ENCODE measurements around the gene DPT. TPM values are rescaled to one million over a fixed set of nuclear protein-coding genes. Genes with fewer than 3 reads are reported as not detected.
A peak's percentile ranks its signal among the peaks of the same experiment; 100 is the strongest.

DPT gene
- total RNA-seq, 1 donor from 2014 or later: 35.3 TPM

GRCh38 chr1:168742386-168742785 is 13.4 kb upstream of the DPT start:
- DNase-seq: no peak
- ATAC-seq: no peak
- intact Hi-C loops (cut with micrococcal nuclease): no loop called here

DNA sequence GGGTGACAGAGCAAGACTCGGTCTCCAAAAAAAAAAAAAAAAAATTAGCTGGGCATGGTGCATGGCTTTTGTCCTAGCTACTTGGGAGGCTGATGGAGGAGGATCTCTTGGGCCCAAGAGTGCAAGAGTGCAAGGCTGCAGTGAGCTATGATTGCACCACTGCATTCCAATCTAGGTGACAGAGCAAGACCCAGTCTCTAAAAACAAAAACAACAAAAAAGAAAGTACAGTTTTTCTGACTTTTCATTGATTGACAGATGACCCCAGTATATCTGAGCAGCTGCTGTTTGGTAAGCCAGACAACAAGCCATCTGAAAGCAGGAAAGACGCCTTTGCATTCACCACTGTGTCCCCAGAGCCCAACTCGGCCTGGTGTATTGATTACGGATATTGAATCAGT is 10.9 kb upstream of the DPT start:
- no peak for DNase-seq
- no peak for ATAC-seq
- intact Hi-C loops (cut with micrococcal nuclease): no loop called here

DNA sequence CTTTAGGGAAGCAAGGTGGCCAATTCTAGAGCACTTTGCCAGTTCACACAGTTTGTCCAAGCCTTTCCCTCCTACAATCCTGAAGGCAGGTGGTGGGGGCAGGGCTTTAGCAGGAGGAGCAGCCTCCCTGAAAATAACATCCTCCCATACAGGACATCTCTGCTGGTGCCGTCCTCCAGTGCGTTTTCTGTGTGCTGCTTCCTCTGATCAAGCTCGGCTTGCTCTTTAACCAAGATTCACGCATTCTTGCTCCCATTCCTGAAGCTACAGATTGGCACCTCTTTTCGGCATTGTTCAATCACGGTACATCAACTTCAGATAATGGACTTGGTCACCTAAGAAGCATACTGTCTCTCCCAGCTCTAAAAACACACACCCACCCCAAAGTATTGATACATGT is 7.5 kb upstream of the DPT start:
- intact Hi-C loops (cut with micrococcal nuclease): no loop called here
- DNase-seq: no peak
- no peak for ATAC-seq

DNA sequence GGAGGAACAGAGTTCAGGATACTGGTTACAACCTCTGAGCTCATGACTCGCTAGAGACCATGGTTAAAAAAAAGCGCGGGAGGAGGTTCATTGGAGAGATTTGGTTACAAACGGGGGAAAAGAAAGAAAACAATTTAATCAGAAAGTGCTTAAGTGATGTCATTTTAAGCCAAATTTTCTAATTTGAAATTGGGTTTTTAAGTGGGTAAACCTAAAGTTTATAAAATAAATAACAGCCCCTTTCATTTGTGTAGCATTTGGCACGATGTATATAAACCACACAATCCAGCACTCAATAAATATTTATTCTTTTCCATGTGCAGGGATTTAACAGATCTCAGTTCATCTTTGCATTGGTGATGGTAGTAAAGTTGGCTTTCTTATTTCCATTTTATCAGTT is 7.0 kb upstream of the DPT start:
- ATAC-seq (no peak), DNase-seq (no peak)
- intact Hi-C loops (cut with micrococcal nuclease): no loop called here

DNA sequence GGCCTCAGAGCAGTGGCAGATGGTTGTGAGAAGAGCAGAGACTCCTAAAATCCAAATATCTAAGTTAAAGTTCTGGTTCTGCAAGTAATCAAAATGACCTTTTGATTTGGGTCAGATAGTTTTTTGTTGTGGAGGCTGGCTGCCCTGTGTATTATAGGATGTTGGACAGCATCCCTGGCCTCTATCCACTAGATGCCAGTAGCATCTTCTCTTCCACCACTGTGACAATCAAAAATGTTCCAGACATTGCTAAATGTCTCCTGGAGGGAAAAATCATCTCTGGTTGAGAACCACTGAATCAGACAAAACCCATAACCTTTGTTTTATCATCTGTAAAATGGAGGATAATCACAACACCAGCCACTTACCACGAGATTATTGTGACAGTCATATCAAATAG is 5.9 kb upstream of the DPT start:
- no peak for DNase-seq
- peak; percentile 44 for ATAC-seq
- intact Hi-C loops (cut with micrococcal nuclease): no loop called here

- ATAC-seq (peak; percentile 88), DNase-seq (peak; percentile 62)
- intact Hi-C loops (cut with micrococcal nuclease): no loop called here
Observed at GRCh38 chr1:168734271-168734670, 5.3 kb upstream of the DPT start.

DNA sequence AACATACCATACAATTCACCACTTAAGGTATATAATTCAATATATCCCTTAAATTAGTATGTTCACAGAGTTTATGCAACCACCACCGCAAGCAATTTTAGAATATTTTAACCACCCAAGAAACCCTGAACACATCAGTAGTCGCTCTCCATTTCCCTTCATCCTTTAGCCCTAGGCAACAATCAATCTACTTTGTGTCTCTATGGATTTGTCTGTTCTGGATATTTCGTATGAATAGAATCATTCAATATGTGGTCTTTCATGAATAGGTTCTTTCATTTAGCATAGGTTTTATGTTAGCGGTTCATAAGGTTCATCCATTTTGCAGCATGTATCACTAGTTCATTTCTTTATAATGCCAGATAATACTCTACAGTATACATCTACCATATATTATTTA is 4.2 kb upstream of the DPT start:
- intact Hi-C loops (cut with micrococcal nuclease): no loop called here
- DNase-seq (no peak), ATAC-seq (no peak)

GRCh38 chr1:168732736-168733135 is 3.7 kb upstream of the DPT start:
- intact Hi-C loops (cut with micrococcal nuclease): no loop called here
- no peak for ATAC-seq
- no peak for DNase-seq

GRCh38 chr1:168731244-168731953 is 2.4 kb upstream of the DPT start:
- no peak for DNase-seq
- intact Hi-C loops (cut with micrococcal nuclease): no loop called here
- no peak for ATAC-seq

DNA sequence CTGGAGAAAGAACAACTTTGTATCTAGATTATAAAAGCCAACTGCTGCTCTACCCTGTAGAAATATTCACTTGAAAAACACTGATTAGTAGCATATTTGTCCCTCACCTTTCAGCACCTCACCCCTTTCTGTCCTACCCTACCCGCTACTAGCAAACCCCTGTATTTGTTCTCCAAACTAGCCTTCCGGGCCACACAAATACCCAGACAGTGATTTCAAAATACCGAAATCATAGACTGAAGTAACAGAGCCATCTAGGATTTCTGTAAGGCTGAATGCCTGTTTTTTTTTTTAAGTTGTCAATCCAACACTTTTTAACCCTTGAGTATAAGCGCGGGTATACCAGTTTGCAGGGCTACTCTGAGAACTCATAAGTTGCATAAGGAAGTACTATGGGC is 398 bp upstream of the DPT start:
- intact Hi-C loops (cut with micrococcal nuclease): no loop called here
- ATAC-seq (peak; percentile 51), DNase-seq (no peak)

DNA sequence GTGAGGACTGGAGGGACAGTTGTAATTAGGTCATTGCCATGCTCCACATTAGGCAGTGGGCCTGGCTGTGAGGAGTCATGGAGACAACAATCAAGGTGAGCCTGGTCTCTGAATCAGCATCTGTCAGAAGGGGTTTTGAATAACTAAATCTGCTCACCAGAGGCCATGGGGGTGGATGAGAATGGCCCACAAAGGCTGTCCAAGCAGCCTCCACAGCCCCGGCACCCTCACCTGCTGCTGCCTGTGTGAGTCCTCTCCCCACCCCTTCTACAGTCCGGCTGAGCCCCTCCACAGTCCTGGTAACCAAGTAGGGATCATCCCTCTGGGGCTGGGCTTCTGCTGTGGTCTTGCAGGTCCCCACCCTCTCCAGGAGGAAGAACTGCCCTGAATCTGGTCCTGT is 2.3 kb downstream of the DPT start:
- DNase-seq: no peak
- no peak for ATAC-seq
- intact Hi-C loops (cut with micrococcal nuclease): no loop called here

DNA sequence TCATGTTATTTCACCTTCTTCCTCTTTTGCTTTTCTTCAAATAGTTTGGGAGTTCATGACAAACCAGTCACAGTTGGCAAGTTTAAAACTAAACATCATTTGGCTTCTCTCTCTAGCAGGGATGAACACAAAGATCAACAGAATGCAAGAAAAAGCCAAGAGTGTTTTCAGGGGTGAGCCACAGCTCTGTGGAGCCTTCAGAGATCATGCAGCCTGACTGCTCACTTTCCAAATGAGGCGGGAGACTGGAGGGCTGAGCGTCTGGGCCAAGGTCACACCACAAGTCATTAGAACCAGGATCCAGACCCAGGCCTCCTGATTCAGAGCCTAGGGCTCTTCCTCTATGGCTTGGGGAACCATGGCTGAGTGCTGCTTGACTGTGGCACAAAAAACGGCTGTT is 2.7 kb downstream of the DPT start:
- peak; percentile 11 for ATAC-seq
- no peak for DNase-seq
- intact Hi-C loops (cut with micrococcal nuclease): no loop called here

DNA sequence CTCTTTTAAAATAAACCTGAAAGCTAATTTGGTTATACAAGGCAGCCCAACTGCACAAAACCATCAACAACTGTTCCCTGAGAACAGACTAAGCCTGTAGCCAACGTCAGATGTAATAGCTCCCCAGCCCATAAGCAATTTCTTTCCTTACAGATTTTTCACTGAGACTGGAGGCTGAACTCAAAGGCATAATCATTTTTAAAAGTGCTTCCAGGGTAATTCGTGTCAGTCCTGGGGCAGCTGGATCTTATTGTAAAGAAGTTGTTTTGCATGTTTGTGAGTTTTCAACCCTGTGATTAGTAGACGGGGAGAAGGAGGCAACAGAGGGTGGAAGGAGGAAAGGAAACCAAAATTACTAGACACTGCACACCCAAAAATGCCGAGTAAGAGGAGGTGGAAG is 3.2 kb downstream of the DPT start:
- intact Hi-C loops (cut with micrococcal nuclease): no loop called here
- DNase-seq (no peak), ATAC-seq (no peak)

DNA sequence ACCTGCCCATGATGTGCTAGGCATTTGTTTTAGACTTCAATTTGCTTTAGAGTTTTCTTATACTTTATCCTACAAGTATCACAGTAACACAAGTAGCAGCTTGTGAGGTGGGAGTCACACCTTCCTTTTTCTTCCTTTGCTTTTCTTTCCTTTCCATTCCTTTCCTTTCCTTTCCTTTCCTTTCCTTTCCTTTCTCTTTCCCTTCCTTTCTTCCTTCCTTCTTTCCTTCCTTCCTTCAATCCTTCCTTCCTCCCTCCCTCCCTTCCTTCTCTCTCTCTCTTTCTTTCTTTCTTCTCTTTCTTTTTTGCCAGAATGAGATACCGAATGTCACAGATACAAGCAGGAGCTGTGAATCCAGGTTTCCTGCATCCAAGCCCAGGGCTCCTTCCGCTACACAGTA is 3.9 kb downstream of the DPT start:
- DNase-seq (no peak), ATAC-seq (no peak)
- intact Hi-C loops (cut with micrococcal nuclease): no loop called here

- ATAC-seq (peak; percentile 79), DNase-seq (peak; percentile 48)
- intact Hi-C loops (cut with micrococcal nuclease): no loop called here
Observed at GRCh38 chr1:168723000-168723399, 6.0 kb downstream of the DPT start.

GRCh38 chr1:168720839-168721238 is 8.2 kb downstream of the DPT start:
- DNase-seq (no peak), ATAC-seq (no peak)
- intact Hi-C loops (cut with micrococcal nuclease): no loop called here

DNA sequence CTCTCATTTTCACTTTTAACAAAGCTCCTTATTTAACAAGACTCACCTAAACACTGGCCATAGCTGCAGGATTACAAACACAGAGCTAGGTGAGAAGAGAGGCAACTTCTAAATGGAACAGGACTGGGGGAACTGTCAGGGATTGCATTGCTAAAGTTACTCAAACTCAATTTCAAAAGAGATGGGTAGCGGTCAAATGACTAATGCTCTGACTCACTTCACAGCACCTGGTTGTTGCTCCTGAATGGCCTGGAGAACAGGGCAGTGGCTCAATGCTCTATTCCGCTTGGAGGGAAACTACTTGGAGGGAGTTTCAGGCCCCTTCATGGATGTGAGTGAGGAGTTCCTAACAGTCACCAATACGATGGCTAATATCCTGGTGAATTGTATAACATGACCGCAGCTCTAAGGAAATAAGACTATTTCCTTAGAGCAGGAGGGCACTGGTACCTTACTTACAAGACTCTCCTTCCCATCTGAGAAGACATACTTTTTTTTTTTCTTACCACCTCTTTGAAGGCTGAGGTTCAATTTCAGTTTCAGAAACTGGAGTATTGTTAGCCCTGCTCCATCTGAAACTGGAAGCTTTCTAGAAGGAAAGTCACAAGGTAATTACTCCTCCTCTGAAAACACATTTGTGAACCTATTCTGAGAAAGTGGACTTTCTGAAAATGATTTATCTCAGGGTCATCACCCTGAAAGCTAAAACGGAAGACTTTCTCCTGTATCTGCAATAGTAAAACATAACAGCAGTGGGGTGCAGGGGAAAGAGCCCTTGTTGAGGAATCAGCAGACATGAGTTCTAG is 9.5 kb downstream of the DPT start:
- no peak for DNase-seq
- no peak for ATAC-seq
- intact Hi-C loops (cut with micrococcal nuclease): no loop called here

DNA sequence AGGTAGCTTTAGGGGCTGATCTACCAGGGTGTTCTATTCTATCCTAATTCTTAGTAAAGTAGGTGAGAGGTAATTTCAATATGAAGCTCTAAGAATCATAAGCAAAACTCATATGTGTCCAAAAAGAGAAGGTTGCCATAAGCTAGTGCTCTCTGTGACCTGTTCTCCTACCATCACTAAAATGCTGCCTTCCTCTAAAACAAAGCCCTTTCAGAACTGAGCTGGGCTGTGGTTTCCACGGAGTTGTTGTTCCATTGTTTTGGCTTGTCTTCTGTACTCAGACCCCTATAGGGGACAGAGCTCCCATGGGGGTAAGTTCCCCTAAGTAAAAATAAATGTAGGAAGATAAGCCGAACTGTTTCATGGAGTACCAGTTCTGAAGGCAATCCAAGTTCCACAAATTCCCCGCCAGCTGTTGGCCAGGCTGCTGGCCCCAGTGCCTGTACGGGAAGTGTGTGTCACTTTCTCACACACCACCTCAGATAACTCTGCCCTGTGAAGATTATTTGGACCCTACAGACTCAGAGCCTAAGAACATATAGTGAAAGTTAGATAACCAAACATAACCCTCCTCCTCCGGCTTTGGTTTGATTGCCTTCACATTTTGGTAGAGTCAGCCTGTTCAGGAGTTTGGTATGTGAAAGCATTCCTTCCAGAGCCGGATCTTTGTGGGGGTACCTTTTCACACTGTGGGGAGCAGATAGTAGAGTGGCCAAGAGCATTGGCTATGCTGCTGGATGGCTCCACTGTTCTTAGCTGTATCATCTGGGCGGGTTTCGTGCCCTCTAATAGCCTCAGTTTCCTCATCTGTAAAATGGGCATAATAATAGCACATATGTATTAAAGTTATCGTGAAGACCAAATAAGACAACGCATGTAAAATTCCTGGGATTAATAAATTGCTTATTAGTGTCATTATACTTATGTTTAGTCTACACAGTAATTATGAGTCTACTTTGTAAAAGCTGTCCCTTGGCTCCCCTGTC is 10.8 kb downstream of the DPT start:
- peak; percentile 69 for DNase-seq

DNA sequence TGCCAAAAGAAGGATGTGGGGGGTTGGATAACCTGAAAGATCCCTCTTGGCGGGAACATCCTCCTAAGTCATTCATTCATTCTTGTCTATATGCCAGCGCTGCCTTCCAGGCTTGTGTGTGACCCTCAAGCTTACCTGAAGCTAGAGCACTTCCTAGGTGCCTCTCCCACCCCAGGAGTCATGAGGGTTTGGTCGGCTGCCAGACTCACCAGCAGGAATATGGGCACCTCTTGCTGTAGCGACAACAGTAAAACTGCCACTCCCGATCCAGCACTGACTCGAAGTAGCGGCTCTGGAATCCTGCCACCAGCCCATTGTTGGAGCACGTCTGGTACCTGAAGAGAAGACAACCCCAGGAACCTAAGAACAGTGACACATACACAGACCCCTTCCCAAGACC is 15.0 kb downstream of the DPT start:
- DNase-seq (peak; percentile 28), ATAC-seq (no peak)
- intact Hi-C loops (cut with micrococcal nuclease): no loop called here

More for the DNA sequence above, 10.8 kb downstream of the DPT start:
- intact Hi-C loops (cut with micrococcal nuclease): no loop called here
- ATAC-seq: peak; percentile 92
